DOHH2 (cell line): Measurements from ENCODE around the gene HMGB1.
A peak's percentile ranks its signal among the peaks of the same experiment; 100 is the strongest.
"Not testable (repeated sequence)": the region's sequence is repeated elsewhere in the genome, so short reads cannot be mapped to it uniquely, and the experiment has no call there.

Experiments
- H3F3A ChIP-seq: fragments of 200-600 bp; sonication (generic), shearing (Covaris generic); 2 replicates; pipeline ENCODE4 v1.6.0; 2016; ENCODE audit warnings: antibody characterized with exemption, mild to moderate bottlenecking; ENCODE audit not compliant: control insufficient read depth, insufficient read depth
- H3K27ac ChIP-seq: fragments of 200-600 bp; sonication (generic); 2 replicates; pipeline ENCODE4 v1.5.1; 2014; ENCODE audit warnings: low read depth, mild to moderate bottlenecking, low read length, moderate library complexity
- H3K27me3 ChIP-seq: fragments of 200-600 bp; sonication (generic); 2 replicates; pipeline ENCODE4 v1.6.1; 2014; ENCODE audit warnings: mild to moderate bottlenecking, low read length, mixed read lengths; ENCODE audit not compliant: control insufficient read depth
- H3K36me3 ChIP-seq: fragments of 200-600 bp; sonication (generic); 2 replicates; pipeline ENCODE4 v1.6.1; 2014; ENCODE audit warnings: mild to moderate bottlenecking, low read length, moderate library complexity, mixed read lengths; ENCODE audit not compliant: control insufficient read depth
- H3K4me1 ChIP-seq: fragments of 200-600 bp; sonication (generic); 2 replicates; pipeline ENCODE4 v1.6.1; 2014; ENCODE audit warnings: mild to moderate bottlenecking, low read length, mixed read lengths; ENCODE audit not compliant: control insufficient read depth
- H3K4me2 ChIP-seq: fragments of 200-600 bp; sonication (generic); 2 replicates; pipeline ENCODE4 v1.6.0; 2014; ENCODE audit warnings: mild to moderate bottlenecking, low read length, moderate library complexity
- H3K4me3 ChIP-seq: fragments of 200-600 bp; sonication (generic); 2 replicates; pipeline ENCODE4 v1.5.1; 2014; ENCODE audit warnings: mild to moderate bottlenecking, low read length, mixed read lengths
- H3K79me2 ChIP-seq: fragments of 200-600 bp; sonication (generic); 2 replicates; pipeline ENCODE4 v1.6.1; 2014; ENCODE audit warnings: mild to moderate bottlenecking, low read length, mixed read lengths; ENCODE audit not compliant: control insufficient read depth
- H3K9me2 ChIP-seq: fragments of 200-600 bp; sonication (generic); replicated peaks from 2 replicates; pipeline ENCODE4 v1.6.1; 2014; ENCODE audit warnings: mild to moderate bottlenecking, low read length, mixed read lengths; ENCODE audit not compliant: control insufficient read depth
- H3K9me3 ChIP-seq: fragments of 200-600 bp; sonication (generic); 2 replicates; pipeline ENCODE4 v1.6.1; 2014; ENCODE audit warnings: antibody characterized with exemption, low read length, mixed read lengths; ENCODE audit not compliant: control insufficient read depth, insufficient read depth
- H4K20me1 ChIP-seq: fragments of 200-600 bp; sonication (generic); 2 replicates; pipeline ENCODE4 v1.6.0; 2014; ENCODE audit warnings: low read depth, mild to moderate bottlenecking, antibody characterized with exemption, low read length, moderate library complexity; ENCODE audit not compliant: control insufficient read depth, insufficient read depth
- EZH2phosphoT487 ChIP-seq: fragments of 200-600 bp; sonication (generic); IDR thresholded peaks from 2 replicates; pipeline ENCODE4 v1.6.1; 2017; ENCODE audit warnings: borderline replicate concordance, mild to moderate bottlenecking, antibody characterized with exemption, low read length, moderate library complexity, mixed read lengths
- TF ChIP-seq, protein P1 (sequence below): fragments of 200-600 bp; sonication (generic); IDR thresholded peaks from one replicate; pipeline ENCODE4 v1.5.1; 2014; ENCODE audit warnings: antibody characterized with exemption, mild to moderate bottlenecking, low read depth, low read length; ENCODE audit not compliant: poor library complexity, severe bottlenecking

The HMGB1 gene

GRCh38 chr13:30464496-30465342 is 1.0 kb downstream of the HMGB1 start:
- Histone ChIP-seq H3F3A (peaks cover 39% of the 10 kb centered on the region), H3K27me3 (no peaks in the 10 kb centered on the region), H3K27ac (peak overlapping the region; percentile 94), H3K4me3 (peak overlapping the region; percentile 99), H3K36me3 (peaks cover 39% of the 10 kb centered on the region), H3K4me1 (peaks cover 48% of the 10 kb centered on the region), H4K20me1 (peaks cover 5% of the 10 kb centered on the region), H3K4me2 (peak overlapping the region; percentile 99), H3K9me2 (no peaks in the 10 kb centered on the region), H3K9me3 (no peaks in the 10 kb centered on the region), H3K79me2 (peaks cover 57% of the 10 kb centered on the region)
- TF ChIP-seq EZH2phosphoT487: no peak
- TF ChIP-seq, protein P1, sequence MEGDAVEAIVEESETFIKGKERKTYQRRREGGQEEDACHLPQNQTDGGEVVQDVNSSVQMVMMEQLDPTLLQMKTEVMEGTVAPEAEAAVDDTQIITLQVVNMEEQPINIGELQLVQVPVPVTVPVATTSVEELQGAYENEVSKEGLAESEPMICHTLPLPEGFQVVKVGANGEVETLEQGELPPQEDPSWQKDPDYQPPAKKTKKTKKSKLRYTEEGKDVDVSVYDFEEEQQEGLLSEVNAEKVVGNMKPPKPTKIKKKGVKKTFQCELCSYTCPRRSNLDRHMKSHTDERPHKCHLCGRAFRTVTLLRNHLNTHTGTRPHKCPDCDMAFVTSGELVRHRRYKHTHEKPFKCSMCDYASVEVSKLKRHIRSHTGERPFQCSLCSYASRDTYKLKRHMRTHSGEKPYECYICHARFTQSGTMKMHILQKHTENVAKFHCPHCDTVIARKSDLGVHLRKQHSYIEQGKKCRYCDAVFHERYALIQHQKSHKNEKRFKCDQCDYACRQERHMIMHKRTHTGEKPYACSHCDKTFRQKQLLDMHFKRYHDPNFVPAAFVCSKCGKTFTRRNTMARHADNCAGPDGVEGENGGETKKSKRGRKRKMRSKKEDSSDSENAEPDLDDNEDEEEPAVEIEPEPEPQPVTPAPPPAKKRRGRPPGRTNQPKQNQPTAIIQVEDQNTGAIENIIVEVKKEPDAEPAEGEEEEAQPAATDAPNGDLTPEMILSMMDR: no peak

DNA sequence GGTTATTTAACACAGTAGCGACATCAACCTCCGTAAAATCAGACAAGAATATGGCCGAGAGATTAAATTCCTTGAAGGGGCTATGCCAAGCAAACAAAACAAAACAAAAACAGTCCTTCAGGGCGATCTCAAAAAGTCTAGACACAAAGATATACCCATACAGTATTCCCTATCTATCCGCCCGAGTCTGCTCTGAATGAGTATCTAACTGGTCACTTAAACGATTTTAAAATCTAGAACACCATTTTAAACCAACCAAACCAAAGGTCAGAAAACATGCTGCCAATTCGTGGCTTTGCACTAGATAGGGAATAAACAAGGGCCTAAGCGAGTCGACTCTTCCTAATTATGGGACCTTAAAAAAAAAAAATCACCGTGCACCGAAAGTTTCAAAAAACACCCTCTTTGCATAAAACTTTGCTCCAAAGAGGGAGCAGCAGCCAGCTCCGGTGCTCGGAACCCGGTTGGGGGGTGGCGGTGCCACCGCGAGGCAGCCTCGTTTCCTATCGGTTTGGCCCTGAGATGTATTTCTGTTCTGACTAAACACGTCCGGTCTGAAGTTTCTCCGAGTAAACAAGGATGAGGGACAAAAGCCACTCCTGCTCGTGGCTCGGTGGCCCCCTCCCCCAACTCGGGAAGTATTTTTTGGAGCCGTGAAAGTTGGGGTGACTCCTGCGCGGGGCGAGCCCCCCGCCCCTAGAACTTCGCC is 1.8 kb downstream of the HMGB1 start:
- Histone ChIP-seq H3K4me2 (peak overlapping the region; percentile 99), H3K79me2 (peaks cover 64% of the 10 kb centered on the region), H3K36me3 (peaks cover 47% of the 10 kb centered on the region), H4K20me1 (peaks cover 11% of the 10 kb centered on the region), H3K9me2 (no peaks in the 10 kb centered on the region), H3K4me1 (peaks cover 56% of the 10 kb centered on the region), H3F3A (peaks cover 47% of the 10 kb centered on the region), H3K9me3 (no peaks in the 10 kb centered on the region), H3K27me3 (no peaks in the 10 kb centered on the region), H3K27ac (peak overlapping the region; percentile 94), H3K4me3 (peak overlapping the region; percentile 99)
- TF ChIP-seq, protein P1: peak; percentile 11
- TF ChIP-seq EZH2phosphoT487: no peak

- Histone ChIP-seq H3K4me3 (peak overlapping the region; percentile 99; the same call in 1 of the 2 replicates), H3K36me3 (peaks cover 69% of the 10 kb centered on the region), H3F3A (peaks cover 65% of the 10 kb centered on the region), H4K20me1 (peaks cover 11% of the 10 kb centered on the region), H3K27ac (peak overlapping the region; percentile 94), H3K4me2 (peak overlapping the region; percentile 99), H3K4me1 (peaks cover 66% of the 10 kb centered on the region), H3K79me2 (peaks cover 69% of the 10 kb centered on the region)
- H3K9me3 ChIP-seq, H3K9me2 ChIP-seq, H3K27me3 ChIP-seq: not testable (repeated sequence)
- TF ChIP-seq, protein P1: peak; percentile 51
Observed at GRCh38 chr13:30461279-30462066, 4.3 kb downstream of the HMGB1 start.
